Fibroblast of pulmonary artery (primary cell): ENCODE measurements around the gene C1QTNF5.

Experiments used
- DNase-seq: peaks from one replicate; pipeline ENCODE4 v3.0.0-alpha.2; 2010; ENCODE audit warnings: low read depth
- H3K4me3 ChIP-seq: replicated peaks from 2 replicates; pipeline ENCODE4 v1.5.1; 2011; ENCODE audit warnings: low read depth, mild to moderate bottlenecking, control low read depth, low read length, moderate library complexity
- TF ChIP-seq, protein P1 (sequence below): IDR thresholded peaks from 2 replicates; pipeline ENCODE4 v1.5.1; 2011; ENCODE audit warnings: mild to moderate bottlenecking, control low read depth, low read length, inconsistent platforms; ENCODE audit errors: missing control alignments

Gene C1QTNF5

GRCh38 chr11:119344291-119345010 is 3.8 kb upstream of the C1QTNF5 start:
- DNase-seq = no peak
- TF ChIP-seq, protein P1, sequence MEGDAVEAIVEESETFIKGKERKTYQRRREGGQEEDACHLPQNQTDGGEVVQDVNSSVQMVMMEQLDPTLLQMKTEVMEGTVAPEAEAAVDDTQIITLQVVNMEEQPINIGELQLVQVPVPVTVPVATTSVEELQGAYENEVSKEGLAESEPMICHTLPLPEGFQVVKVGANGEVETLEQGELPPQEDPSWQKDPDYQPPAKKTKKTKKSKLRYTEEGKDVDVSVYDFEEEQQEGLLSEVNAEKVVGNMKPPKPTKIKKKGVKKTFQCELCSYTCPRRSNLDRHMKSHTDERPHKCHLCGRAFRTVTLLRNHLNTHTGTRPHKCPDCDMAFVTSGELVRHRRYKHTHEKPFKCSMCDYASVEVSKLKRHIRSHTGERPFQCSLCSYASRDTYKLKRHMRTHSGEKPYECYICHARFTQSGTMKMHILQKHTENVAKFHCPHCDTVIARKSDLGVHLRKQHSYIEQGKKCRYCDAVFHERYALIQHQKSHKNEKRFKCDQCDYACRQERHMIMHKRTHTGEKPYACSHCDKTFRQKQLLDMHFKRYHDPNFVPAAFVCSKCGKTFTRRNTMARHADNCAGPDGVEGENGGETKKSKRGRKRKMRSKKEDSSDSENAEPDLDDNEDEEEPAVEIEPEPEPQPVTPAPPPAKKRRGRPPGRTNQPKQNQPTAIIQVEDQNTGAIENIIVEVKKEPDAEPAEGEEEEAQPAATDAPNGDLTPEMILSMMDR = no peak
- H3K4me3 ChIP-seq = no peak overlapping the region

- no peak overlapping the region for H3K4me3 ChIP-seq
- TF ChIP-seq, protein P1 = no peak
- no peak for DNase-seq
Observed at GRCh38 chr11:119343726-119344125, 3.0 kb upstream of the C1QTNF5 start.

- TF ChIP-seq, protein P1 = no peak
- no peak overlapping the region for H3K4me3 ChIP-seq
- no peak for DNase-seq
Observed at GRCh38 chr11:119342362-119343130, 1.9 kb upstream of the C1QTNF5 start.

GRCh38 chr11:119342023-119342300 is 1.3 kb upstream of the C1QTNF5 start:
- H3K4me3 ChIP-seq = no peak overlapping the region
- TF ChIP-seq, protein P1 = no peak

GRCh38 chr11:119341222-119342022 is 739 bp upstream of the C1QTNF5 start:
- no peak for DNase-seq
- peak overlapping the region; percentile 67 for H3K4me3 ChIP-seq
- TF ChIP-seq, protein P1 = no peak

More at GRCh38 chr11:119342023-119342300, 1.3 kb upstream of the C1QTNF5 start:
- DNase-seq = no peak

- peak; percentile 64 for DNase-seq
- peak overlapping the region; percentile 67 for H3K4me3 ChIP-seq
Observed at GRCh38 chr11:119339589-119340334, 921 bp downstream of the C1QTNF5 start.

More at GRCh38 chr11:119339589-119340334, 921 bp downstream of the C1QTNF5 start:
- TF ChIP-seq, protein P1 = peak; percentile 54
